ENCODE results near the gene FFAR2. TPM values are rescaled to one million over a fixed set of nuclear protein-coding genes. Genes with fewer than 3 reads are reported as not detected.

The FFAR2 gene
- polyA plus RNA-seq, 4 donors = 0.22 to 0.60 (median 0.33) TPM

DNA sequence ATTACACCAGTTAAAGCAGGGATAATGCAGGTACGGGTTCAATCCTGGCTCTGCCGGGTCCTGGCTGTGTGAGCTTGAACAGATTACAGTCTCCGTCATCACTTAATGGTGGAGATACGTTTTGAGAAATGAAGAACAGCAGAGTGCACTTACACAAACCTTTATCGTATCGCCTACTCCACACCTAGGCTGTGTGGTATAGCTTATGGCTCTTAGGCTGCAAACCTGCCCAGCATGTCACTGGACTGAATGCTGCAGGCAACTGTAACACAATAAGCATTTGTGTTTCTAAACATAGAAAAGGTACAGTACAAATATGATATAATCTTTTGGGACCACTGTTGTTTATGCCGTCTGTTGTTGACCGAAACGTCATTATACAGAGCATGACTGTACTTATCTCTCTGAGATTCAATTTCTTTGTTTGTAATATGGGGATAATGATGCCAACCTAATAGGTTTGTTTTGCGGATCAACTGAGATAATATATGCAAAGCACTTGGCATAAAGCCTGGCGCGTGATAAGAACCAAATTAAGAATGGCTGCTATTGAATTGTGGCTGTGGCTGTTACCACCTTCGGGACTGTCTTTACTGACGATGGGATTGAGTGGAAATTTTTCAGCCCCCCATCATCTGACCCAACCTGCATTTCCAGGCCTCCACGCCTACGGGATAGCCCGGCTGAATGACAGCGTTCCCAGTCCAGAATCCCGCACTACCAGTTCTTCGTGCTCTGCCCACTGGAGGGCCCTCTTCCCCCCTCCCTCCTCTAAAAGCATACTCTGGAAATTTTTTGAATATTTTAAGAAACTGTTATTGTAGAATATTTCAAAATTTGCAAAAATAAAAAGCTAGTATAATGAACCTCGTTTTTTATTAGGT lies 31.0 kb downstream of the FFAR2 start:
- no peak for DNase-seq (ENCODE audit: low read depth in 4 of 4, low spot score in 2 of 4)

DNA sequence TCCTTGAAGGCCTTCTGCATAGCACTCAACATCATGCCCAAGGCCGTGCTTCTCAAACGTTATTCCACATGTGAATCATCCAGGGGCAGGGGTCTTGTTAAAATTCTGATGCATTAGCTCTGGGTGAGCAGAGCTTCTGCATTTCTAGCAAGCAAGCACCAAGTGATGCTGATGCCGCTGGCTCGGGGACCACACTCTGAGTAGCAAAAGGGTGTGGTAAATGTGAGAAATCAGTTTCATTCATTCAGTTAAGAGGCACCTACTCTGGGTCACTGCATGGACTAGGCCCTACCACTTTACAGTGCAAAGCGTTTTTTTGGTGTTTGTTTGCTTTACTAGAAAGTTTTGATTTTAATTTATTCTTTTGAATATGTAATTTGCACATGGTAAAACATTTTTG lies 35.0 kb downstream of the FFAR2 start:
- no peak for DNase-seq (ENCODE audit: low read depth in 4 of 4, low spot score in 2 of 4)

DNA sequence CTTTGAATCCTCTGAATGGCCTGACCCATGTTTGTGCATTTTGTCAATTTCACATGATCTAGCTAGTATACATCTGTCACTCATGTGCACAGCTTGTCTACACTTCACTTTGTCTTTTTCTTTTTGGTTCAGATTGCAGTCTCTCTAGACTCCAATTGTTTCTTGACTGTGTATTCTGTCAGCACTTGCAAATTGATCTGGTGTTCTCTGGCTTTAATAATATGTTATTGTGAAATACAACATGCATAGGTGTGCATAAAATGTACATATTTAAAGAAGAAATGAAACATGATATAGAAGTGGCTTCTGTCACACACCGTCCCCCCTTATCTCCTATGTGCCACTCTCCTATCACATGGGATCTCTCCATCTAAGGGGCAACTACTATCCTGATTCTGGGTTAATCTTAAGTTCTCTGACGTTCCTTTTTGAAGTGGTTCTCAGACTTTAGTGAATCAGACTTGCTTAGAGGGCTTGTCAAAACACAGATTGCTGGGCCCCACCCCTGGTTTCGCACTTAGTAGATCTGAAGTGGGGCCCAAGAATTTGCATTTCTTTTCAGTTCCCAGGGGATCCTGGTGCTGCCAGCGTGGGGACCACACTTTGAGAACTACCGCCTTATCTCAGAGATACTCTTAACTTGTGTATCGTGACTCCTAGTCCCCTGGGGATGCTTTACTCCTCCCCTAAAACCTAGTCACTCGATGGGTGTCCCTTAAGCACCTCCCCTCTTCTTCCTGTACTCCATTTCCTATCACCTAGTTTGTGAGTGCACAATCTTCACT lies 36.4 kb downstream of the FFAR2 start:
- no peak for DNase-seq (ENCODE audit: low read depth in 4 of 4, low spot score in 2 of 4)

DNA sequence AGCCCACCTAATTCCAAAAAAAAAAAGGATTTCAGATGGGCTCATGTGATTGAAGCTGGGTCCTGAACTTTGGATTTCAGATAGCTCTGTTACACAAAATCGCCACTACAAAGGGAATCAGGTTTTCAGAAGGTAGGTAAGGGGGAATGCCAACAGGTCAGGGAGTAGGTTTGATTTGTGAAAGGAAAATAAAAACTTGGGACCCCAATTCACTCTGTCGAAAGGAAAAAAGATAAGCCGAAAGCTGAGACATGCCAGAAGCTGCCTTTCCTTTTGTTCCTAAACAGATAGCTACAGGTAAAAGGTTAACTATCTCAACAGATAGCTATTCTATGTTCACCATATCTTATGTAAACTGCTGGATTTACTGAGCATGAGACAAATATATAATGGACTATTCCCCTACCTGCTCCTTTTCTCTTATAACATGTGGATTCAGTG lies 38.2 kb downstream of the FFAR2 start:
- DNase-seq (ENCODE audit: low read depth in 4 of 4, low spot score in 2 of 4) = no peak

DNA sequence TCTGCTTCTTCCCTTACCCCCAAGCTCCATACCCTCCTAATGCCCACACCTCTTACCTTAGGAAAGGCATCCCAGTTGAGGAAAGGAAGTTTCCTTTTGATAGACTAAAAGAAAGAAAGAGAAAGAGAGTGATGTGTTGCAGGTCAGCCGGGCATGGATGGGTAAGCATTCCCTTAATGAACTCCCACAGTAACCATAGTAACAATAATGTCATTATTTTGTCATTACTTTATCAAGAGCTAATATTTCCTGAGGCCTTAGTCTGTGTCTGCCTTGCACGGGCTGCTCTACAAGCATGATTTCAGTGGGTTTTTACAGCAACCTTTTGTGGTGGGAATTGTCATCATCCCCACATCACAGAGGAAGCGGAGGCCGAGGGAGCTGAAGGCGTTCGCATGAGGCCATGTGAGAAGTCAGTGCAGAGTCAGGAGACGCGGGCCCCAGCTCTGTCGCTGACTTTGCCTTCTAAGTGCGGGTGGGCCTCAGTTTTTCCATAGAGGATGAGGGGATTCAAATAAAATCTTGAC lies 39.7 kb downstream of the FFAR2 start:
- DNase-seq (ENCODE audit: low read depth in 4 of 4, low spot score in 2 of 4) = no peak

DNA sequence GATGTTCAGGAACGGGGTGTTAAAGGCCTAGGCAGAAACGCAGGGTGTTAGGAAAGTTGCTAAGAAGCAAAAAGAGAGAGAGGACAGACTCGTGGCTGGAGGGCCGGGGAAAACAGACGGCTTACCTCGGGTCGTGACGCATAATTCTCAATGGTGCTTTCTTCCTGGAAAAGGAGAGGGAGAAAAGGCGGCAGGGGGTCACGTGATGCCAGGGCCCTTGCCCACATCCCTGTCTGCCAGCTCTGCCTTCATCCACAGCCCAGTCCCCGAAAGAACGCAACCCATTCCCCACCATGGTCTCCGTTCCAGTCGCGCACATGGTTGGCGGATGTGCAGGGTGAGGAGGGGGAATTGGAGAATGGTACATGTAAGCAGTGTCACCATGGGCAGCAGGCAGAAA lies 40.6 kb downstream of the FFAR2 start:
- DNase-seq (ENCODE audit: low read depth in 4 of 4, low spot score in 2 of 4) = no peak

DNA sequence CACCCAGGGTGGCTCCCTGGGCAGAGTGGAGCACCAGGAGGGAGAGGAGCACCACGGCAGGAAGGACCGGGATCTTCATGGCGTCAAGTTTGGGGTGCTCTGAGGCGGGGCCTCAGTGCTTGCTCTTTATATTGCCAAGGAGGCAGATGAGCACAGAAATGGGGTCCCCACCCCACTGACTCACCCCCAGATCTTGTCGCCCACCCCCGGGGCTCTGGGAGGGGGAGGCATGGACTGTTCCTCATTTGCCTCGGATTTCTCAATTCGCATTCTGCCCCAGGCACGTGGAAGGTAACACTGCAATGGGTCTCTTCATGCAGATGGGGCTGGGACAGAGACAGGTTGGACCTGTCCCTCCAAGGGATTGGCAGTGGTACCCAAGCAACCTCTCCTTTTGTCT lies 42.3 kb downstream of the FFAR2 start, which contains the start of gene KRTDAP:
Gene KRTDAP, minus strand, starts transcription at position 101 of the 400 bp plus-strand sequence. Its CDS starts 22 bp downstream, at position 79.
- DNase-seq (ENCODE audit: low read depth in 4 of 4, low spot score in 2 of 4) = no peak

DNA sequence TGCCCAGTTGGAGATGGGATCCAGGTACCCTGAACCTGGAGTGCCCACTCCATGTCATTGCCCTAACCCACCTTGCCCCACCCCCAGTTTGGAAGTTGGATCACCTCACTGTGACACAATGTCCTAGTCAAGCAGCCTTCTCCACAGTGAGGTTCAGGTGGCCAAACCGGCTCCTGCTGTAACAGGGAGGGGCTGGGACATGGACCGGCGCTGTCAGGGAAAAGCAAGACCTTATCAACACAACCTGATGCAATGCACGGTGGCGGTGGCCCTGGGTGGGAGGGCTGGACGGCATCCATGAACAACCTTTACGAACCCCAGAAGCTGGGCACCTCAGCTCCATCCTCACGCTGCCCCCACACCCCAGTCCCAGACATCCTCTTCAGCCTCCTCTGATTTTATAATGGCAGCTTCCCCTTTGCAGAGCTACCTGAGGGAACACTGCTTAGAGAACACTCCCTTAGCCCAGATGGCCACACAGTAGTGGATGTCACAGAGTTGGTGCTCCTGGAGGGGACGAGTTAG lies 43.8 kb downstream of the FFAR2 start:
- no peak for DNase-seq (ENCODE audit: low read depth in 4 of 4, low spot score in 2 of 4)

DNA sequence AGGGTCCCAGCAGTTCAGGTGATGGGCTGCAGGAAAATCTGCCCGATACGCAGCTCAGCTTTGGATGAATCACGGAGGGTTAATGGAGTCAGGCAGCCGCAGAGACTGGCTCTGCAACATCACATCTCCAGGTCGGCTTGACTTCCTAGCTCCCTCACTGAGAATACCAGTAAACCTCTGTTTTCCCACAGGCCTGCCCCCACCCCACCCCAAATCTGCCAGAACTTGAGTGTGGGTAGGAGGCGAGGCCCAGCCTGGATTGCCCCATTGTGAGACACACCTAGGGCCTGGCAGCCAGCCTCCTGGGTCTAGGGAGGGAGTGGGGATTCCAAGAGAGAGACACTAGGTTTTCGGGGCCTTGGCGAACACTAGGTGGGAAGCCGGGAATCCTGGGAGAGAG lies 45.9 kb downstream of the FFAR2 start:
- DNase-seq (ENCODE audit: low read depth in 4 of 4, low spot score in 2 of 4) = no peak

DNA sequence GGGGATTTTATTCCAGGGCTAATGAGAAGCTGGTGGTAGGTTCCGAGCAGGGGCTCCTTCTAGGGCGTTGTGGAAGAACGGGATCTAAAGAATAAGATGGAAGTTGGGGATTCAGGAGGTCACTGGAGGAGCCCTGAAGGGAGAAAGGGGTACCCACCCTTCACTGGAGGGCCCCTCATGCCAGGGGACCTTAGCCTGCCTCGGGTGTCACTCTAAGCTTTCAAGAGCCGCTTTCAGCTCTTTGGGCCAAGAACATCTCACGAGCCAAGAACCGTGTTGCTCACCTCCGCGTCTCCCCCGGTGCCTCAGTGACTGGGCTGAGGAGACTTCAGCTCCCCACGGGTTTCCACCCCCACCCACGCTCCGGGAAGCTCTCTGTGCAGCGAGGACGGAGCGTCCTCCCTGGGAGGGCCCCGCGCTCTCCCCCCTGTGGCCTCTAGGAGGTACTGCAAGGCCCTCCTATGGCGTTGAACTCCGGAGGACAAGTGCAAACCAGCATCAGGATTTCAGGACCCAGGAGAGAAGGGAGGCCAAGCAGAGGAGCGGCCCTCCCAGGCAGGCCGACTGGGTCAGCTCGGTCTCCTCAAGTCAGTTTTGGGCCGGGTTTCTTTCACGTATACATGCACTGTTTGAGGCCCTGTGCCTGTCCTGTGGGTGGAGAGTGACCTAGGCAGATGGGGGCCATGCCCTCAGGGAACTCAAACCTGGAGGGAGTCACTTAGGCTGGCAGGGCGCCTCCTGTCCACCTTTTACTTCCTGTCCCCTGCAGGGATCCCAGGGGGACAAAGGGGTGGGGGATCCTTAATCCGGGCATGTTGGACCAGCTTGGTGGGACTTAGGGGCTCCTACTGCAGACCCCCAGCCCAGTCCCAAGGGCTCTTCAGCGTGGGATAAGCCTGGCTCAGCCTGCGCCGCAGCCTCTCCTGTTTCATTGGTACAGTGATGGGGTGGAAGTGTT lies 47.3 kb downstream of the FFAR2 start:
- DNase-seq (ENCODE audit: low read depth in 4 of 4, low spot score in 2 of 4) = no peak

DNA sequence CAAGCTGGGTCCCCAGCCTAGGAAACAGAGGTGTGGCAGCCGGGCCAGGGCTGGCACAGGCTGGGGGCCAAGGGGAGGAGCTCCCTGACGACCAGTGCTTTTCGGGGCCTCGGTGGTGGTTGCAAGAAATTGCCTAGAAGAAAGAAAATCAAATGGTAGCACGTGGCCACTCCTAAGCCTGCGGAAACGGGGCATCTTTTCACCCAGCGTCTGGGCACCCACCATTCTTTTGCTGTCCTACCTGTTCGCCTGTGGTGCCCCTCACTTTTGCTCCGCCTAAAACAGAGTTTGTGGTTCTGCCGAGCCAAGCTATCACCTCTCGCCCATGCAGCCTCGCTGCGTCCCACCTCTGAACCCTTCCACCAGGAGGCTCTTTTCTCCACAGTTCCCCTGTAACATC lies 49.3 kb downstream of the FFAR2 start:
- DNase-seq (ENCODE audit: low read depth in 4 of 4, low spot score in 2 of 4) = no peak

DNA sequence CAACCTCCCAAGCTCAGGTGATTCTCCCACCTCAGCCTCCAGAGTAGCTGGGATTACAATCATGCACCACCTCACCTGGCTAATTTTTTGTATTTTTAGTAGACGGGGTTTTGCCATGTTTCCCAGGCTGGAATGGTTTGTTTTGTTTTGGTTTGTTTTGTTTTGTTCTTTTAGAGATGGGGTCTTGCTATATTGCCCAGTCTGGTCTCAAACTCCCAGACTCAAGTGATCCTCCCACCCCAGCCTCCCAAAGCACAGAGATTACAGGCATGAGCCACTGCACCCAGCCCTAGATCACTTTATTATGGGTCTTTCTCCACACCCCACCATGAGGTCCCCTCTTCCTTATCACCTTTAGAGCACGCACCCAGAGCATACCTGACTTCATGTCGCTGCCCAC lies 50.2 kb downstream of the FFAR2 start:
- no peak for DNase-seq (ENCODE audit: low read depth in 4 of 4, low spot score in 2 of 4)

DNA sequence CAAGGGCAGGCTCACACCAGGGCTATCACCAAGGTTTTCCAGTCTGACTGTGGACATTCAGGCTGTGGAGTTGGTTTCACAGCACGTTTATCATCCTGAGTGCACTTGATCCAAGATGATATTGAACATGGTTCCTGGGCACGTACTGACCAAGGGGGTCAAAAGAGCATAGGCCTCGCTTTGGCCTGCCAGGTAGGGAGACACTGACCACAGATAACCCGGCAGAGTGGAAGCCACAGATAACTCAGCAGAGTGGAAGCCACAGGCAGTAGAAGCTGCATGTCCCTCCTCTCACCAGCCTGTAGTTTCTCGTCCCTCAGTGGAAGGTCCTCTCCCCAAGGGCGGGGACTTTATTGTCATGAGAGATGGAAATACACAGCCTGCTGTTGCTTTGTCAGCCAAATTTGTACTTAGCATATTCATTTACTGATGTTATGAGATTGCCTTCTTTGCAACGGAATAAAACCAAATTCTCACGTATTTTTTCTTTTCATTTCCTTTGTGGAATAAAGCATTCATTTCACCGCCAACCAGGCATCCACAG lies 51.0 kb downstream of the FFAR2 start:
- DNase-seq (ENCODE audit: low read depth in 4 of 4, low spot score in 2 of 4) = no peak

DNA sequence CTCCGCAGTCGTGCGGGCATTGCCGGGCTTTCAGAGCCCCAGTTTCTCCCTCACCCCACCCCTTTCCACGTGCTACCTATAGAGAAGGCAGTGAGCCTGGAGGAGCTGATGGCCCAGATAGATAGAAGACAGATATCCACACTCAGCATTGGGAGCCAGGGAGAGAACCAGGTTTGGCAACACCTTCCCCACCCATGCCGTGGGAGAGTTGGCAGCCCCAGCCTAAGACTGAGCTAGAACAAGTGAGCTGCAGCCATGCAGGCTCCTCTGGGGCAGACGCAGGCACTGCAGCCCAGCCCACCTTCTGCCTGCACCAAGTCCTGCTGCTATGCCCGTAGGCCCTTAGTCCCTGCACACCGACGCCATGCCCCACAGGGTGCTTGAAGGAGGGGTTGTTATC lies 52.6 kb downstream of the FFAR2 start:
- no peak for DNase-seq (ENCODE audit: low read depth in 4 of 4, low spot score in 2 of 4)

Other genes with a start within 250 kb of the FFAR2 start
- not detected for gene FAM187B, start 219.5 kb upstream of the FFAR2 start, polyA plus RNA-seq (ENCODE audit: insufficient read length in 4 of 4)
- gene LSR, start 199.3 kb upstream of the FFAR2 start, polyA plus RNA-seq (ENCODE audit: insufficient read length in 4 of 4) = 10 to 100 TPM; 49.9 to 73.2 (median 59.6) TPM
- gene USF2, start 179.3 kb upstream of the FFAR2 start, polyA plus RNA-seq (ENCODE audit: insufficient read length in 4 of 4) = 100 to 1,000 TPM; 160 to 193 (median 172) TPM
- under 1 TPM; 0.09 to 0.92 (median 0.30) TPM for gene HAMP, start 165.7 kb upstream of the FFAR2 start, polyA plus RNA-seq (ENCODE audit: insufficient read length in 4 of 4)
- gene MAG, start 156.1 kb upstream of the FFAR2 start, polyA plus RNA-seq (ENCODE audit: insufficient read length in 4 of 4) = 10 to 100 TPM in 1 of 4 donors, 1 to 10 TPM in 3; 2.6 to 15.5 (median 5.6) TPM
- gene CD22, start 119.1 kb upstream of the FFAR2 start, polyA plus RNA-seq (ENCODE audit: insufficient read length in 4 of 4) = 10 to 100 TPM in 2 of 4 donors, 1 to 10 TPM in 2; 6.3 to 51.9 (median 12.3) TPM
- gene FFAR1, start 100.4 kb upstream of the FFAR2 start, polyA plus RNA-seq (ENCODE audit: insufficient read length in 4 of 4) = under 1 TPM; 0.06 to 0.87 (median 0.64) TPM
- under 1 TPM in 3 of 4 donors, not detected in 1; 0.13 to 0.19 (median 0.17) TPM for gene FFAR3, start 89.8 kb upstream of the FFAR2 start, polyA plus RNA-seq (ENCODE audit: insufficient read length in 4 of 4)
- gene GPR42, start 77.2 kb upstream of the FFAR2 start, polyA plus RNA-seq (ENCODE audit: insufficient read length in 4 of 4) = under 1 TPM in 1 of 4 donors, not detected in 3; 0.23 TPM
- gene KRTDAP, start 42.2 kb downstream of the FFAR2 start, polyA plus RNA-seq (ENCODE audit: insufficient read length in 4 of 4) = 1 to 10 TPM in 2 of 4 donors, under 1 TPM in 2; 0.48 to 2.1 (median 0.85) TPM
- 100 to 1,000 TPM in 2 of 4 donors, 10 to 100 TPM in 2; 69.7 to 135 (median 107) TPM for gene DMKN, start 65.4 kb downstream of the FFAR2 start, polyA plus RNA-seq (ENCODE audit: insufficient read length in 4 of 4)
- under 1 TPM in 3 of 4 donors, not detected in 1; 0.10 to 0.24 (median 0.21) TPM for gene SBSN, start 80.1 kb downstream of the FFAR2 start, polyA plus RNA-seq (ENCODE audit: insufficient read length in 4 of 4)
- gene GAPDHS, start 85.2 kb downstream of the FFAR2 start, polyA plus RNA-seq (ENCODE audit: insufficient read length in 4 of 4) = not detected
- 100 to 1,000 TPM in 2 of 4 donors, 10 to 100 TPM in 2; 80.6 to 113 (median 93.9) TPM for gene TMEM147, start 97.4 kb downstream of the FFAR2 start, polyA plus RNA-seq (ENCODE audit: insufficient read length in 4 of 4)
- gene ATP4A, start 115.4 kb downstream of the FFAR2 start, polyA plus RNA-seq (ENCODE audit: insufficient read length in 4 of 4) = under 1 TPM in 1 of 4 donors, not detected in 3; 0.05 TPM
- gene PMIS2, start 137.9 kb downstream of the FFAR2 start, polyA plus RNA-seq (ENCODE audit: insufficient read length in 4 of 4) = not detected
- 10 to 100 TPM; 18.2 to 30.9 (median 26.9) TPM for gene HAUS5, start 164.5 kb downstream of the FFAR2 start, polyA plus RNA-seq (ENCODE audit: insufficient read length in 4 of 4)
- gene RBM42, start 180.8 kb downstream of the FFAR2 start, polyA plus RNA-seq (ENCODE audit: insufficient read length in 4 of 4) = 10 to 100 TPM; 57.1 to 94.4 (median 73.3) TPM
- gene ETV2, start 193.5 kb downstream of the FFAR2 start, polyA plus RNA-seq (ENCODE audit: insufficient read length in 4 of 4) = 1 to 10 TPM; 1.1 to 3.6 (median 2.6) TPM
- gene COX6B1, start 200.1 kb downstream of the FFAR2 start, polyA plus RNA-seq (ENCODE audit: insufficient read length in 4 of 4) = 100 to 1,000 TPM; 302 to 435 (median 348) TPM
- 10 to 100 TPM in 3 of 4 donors, 1 to 10 TPM in 1; 9.8 to 26.7 (median 15.8) TPM for gene UPK1A, start 218.3 kb downstream of the FFAR2 start, polyA plus RNA-seq (ENCODE audit: insufficient read length in 4 of 4)

Measured in left renal cortex interstitium (tissue), 4 donors.